ENCODE data around the gene OSBP2. TPM values are rescaled to one million over a fixed set of nuclear protein-coding genes. Genes with fewer than 3 reads are reported as not detected.

OSBP2 gene
- total RNA-seq, 2 donors from 2014 or later = 6.8 to 11.1 TPM

DNA sequence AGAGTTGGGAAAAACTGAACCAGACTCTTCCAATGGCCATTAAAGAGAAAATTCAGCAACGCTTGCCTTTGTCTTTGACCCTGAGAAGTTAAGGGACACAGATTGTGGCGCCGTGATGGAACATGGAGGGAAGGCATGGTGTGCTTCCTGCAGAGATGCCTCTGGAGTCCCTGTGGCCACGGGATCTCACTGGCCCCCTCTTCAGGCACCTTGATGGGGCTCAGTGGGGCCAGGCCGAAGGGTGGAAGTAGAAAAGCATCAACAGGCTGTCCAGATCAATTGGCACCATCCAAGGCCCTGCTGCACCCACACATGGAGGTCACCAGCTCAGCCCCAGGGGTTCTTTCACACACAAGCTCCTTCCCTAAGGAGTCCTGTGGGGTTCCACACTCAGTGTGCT, 231.0 kb downstream of the OSBP2 start:
- Mint-ChIP-seq H3K36me3 (ENCODE audit: low read depth) (peaks cover 50% of the 10 kb centered on the region), H3K9me3 (no peaks in the 10 kb centered on the region), H3K4me1 (no peaks in the 10 kb centered on the region), H3K27me3 (ENCODE audit: insufficient read depth) (no peaks in the 10 kb centered on the region), H3K4me3 (no peak overlapping the region), H3K27ac (no peak overlapping the region)
- H3K27me3 ChIP-seq (ENCODE audit: control insufficient read depth, insufficient read depth, low read length, poor library complexity, severe bottlenecking) = no peaks in the 10 kb centered on the region
- DNase-seq = no peak
- no peaks in the 10 kb centered on the region for H3K4me1 ChIP-seq (ENCODE audit: control insufficient read depth, insufficient read depth, low read length)
- no peak overlapping the region for H3K9ac ChIP-seq (ENCODE audit: extremely low read depth, low read length, poor library complexity, severe bottlenecking)
- no peak for TF ChIP-seq CTCF (conservative IDR thresholded peaks at IDR 0.05)
- no peak overlapping the region for H3K4me3 ChIP-seq (ENCODE audit: low read length)
- H3K9me3 ChIP-seq (ENCODE audit: control insufficient read depth, low read length) = no peaks in the 10 kb centered on the region
- WGBS, 2 experiments (ENCODE audit: insufficient coverage in 1 of 2, insufficient read length in 1 of 2) = 93 to 100% methylated on average over 5 of the region's 5 CpGs
- H3K27ac ChIP-seq (ENCODE audit: low read depth, low read length) = no peak overlapping the region
- H3K36me3 ChIP-seq (ENCODE audit: control insufficient read depth, insufficient read depth, low read length) = peaks cover 50% of the 10 kb centered on the region

DNA sequence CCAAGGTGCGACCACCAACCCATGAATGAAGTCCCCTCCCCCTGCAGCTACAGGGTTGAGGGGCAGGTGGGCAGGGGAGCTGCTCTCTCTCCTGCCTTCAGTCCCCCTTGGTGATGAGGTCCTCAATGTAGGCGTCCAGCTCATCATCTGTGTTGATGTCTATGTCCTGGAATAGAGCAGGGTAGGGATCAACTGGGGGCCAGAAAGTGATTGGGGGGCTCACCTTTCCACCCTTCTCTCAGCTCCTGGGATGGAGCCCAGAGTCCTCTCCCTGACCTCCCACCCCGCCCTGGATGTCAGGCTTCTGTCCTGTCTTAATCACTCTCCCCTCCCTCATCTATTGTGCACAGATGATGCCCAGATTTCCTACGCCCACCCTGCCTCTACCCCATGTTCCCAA, 232.0 kb downstream of the OSBP2 start:
- Histone ChIP-seq H3K4me1 (ENCODE audit: control insufficient read depth, insufficient read depth, low read length) (no peaks in the 10 kb centered on the region), H3K9ac (ENCODE audit: extremely low read depth, low read length, poor library complexity, severe bottlenecking) (no peak overlapping the region), H3K27me3 (ENCODE audit: control insufficient read depth, insufficient read depth, low read length, poor library complexity, severe bottlenecking) (no peaks in the 10 kb centered on the region), H3K27ac (ENCODE audit: low read depth, low read length) (no peak overlapping the region), H3K4me3 (ENCODE audit: low read length) (no peak overlapping the region), H3K36me3 (ENCODE audit: control insufficient read depth, insufficient read depth, low read length) (peaks cover 61% of the 10 kb centered on the region), H3K9me3 (ENCODE audit: control insufficient read depth, low read length) (no peaks in the 10 kb centered on the region)
- Mint-ChIP-seq H3K27ac (no peak overlapping the region), H3K9me3 (no peaks in the 10 kb centered on the region), H3K36me3 (ENCODE audit: low read depth) (peaks cover 59% of the 10 kb centered on the region), H3K4me1 (no peaks in the 10 kb centered on the region), H3K4me3 (no peak overlapping the region), H3K27me3 (ENCODE audit: insufficient read depth) (no peaks in the 10 kb centered on the region)
- WGBS, 2 experiments (ENCODE audit: insufficient coverage in 1 of 2, insufficient read length in 1 of 2) = 94 to 100% methylated on average over 2 to 4 of the region's 4 CpGs
- no peak for DNase-seq
- TF ChIP-seq CTCF (conservative IDR thresholded peaks at IDR 0.05) = no peak

DNA sequence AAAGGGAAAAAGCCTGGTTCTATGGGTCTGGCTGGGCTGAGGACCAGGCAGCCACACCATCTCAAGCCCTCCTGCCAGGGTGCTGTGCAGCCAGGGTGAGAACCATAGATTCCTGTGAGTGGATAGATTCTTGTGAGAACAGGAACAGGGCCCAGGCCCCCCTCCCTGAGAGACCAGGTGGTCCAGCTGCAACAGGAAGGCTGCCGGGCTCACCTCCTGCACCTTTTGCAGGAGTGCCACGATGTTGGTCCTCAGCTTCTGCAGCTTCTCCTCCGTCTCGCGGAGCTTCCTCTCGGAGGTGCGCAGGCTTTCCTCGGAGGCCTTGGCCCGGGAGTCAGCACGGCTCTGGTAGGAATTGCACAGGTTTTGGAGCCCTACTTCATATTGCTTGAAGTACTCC, 233.1 kb downstream of the OSBP2 start:
- 96 to 100% methylated on average over 3 to 10 of the region's 10 CpGs for WGBS, 2 experiments (ENCODE audit: insufficient coverage in 1 of 2, insufficient read length in 1 of 2)
- DNase-seq = no peak

More for the DNA sequence above, 233.1 kb downstream of the OSBP2 start:
- Histone ChIP-seq H3K27ac (ENCODE audit: low read depth, low read length) (no peak overlapping the region), H3K9ac (ENCODE audit: extremely low read depth, low read length, poor library complexity, severe bottlenecking) (no peak overlapping the region), H3K9me3 (ENCODE audit: control insufficient read depth, low read length) (no peaks in the 10 kb centered on the region), H3K4me3 (ENCODE audit: low read length) (no peak overlapping the region), H3K4me1 (ENCODE audit: control insufficient read depth, insufficient read depth, low read length) (no peaks in the 10 kb centered on the region), H3K27me3 (ENCODE audit: control insufficient read depth, insufficient read depth, low read length, poor library complexity, severe bottlenecking) (no peaks in the 10 kb centered on the region), H3K36me3 (ENCODE audit: control insufficient read depth, insufficient read depth, low read length) (peaks cover 72% of the 10 kb centered on the region)
- Mint-ChIP-seq H3K27ac (no peak overlapping the region), H3K9me3 (no peaks in the 10 kb centered on the region), H3K27me3 (ENCODE audit: insufficient read depth) (no peaks in the 10 kb centered on the region), H3K4me3 (no peak overlapping the region), H3K4me1 (no peaks in the 10 kb centered on the region), H3K36me3 (ENCODE audit: low read depth) (peaks cover 67% of the 10 kb centered on the region)
- TF ChIP-seq CTCF (conservative IDR thresholded peaks at IDR 0.05) = no peak
